ENCODE measurements around the gene RNF126. TPM values are rescaled to one million over a fixed set of nuclear protein-coding genes. Genes with fewer than 3 reads are reported as not detected.
"Not testable (repeated sequence)": the region's sequence is repeated elsewhere in the genome, so short reads cannot be mapped to it uniquely, and the experiment has no call there.

Gene RNF126
- total RNA-seq, result 10 to 100 TPM; 71.3 to 78.4 TPM

DNA sequence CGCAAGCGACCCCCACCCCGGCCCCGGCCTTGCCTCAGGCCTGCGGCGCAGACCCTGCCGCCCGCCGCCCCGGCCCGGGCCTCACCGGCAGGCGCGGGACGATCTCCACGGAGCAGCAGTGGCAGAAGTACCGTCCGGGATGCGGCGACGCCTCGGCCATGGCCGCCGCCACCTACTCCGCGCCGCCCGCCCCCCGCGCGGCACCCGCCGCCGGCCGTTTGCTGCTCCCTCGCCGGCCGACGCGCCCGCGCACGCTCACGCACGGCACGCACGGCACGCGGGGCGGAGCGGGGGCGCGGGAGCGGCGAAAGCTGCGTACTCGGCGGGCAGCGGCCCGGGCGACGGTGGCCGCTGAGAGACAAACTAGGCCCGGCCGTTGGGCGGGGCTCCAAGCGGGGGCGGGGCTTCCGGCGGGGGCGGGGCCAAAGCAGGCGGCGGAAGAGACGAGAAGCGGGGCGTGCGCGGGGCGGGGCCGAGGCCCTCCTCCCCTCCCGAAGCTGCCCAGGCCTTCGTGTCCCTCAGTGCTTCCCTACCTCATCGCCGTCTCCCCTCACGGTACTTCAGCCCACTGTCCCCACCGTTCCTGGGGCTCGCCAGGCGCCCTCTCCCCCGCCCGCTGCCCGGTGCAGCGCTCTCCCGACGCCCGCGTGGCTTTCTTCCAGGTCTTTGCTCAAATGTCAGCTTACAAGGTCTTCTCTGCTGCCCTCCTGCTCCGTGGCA is at the start of gene RNF126:
Gene RNF126, minus strand, starts transcription at position 253 of the 720 bp plus-strand sequence. Its CDS starts 93 bp downstream, at position 160.
- ATAC-seq, result peak; percentile 56
- H3K4me1 Mint-ChIP-seq (ENCODE audit: low read depth), result peaks cover 42% of the 10 kb centered on the region
- peak within 1 kb of the TSS; percentile 98 for H3K4me3 Mint-ChIP-seq

DNA sequence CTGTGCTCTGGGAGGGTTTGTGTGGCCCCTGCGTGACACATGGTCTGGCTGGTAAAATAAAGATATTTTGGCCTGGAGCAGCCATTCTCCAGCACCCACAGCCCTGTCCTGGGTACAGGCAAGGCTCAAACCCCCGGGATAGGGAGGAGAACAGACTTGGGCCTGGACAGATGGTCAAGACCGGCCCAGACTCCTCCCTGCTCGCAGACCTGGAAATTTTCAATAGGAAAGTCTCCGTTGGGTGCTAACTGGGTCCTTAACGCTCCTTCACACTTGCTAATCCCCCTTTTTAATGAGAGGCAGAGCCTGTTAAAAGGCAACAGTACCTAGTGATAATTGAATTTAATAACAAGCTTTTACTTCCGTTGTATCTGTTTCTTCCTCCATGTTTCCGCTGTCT is 48.2 kb upstream of the RNF126 start:
- CTCF ChIA-PET, result no interaction called here
- ATAC-seq (no peak), DNase-seq (no peak)
- POLR2A ChIA-PET, result no interaction called here
- Mint-ChIP-seq H3K4me1 (ENCODE audit: low read depth) (no peaks in the 10 kb centered on the region), H3K27ac (no peak overlapping the region), H3K4me3 (no peak overlapping the region), H3K27me3 (ENCODE audit: low read depth) (peaks cover 16% of the 10 kb centered on the region), H3K9me3 (ENCODE audit: insufficient read depth) (peaks cover 4% of the 10 kb centered on the region), H3K36me3 (ENCODE audit: low read depth) (no peaks in the 10 kb centered on the region)

More for the DNA sequence above, at the start of gene RNF126:
- Mint-ChIP-seq H3K36me3 (ENCODE audit: low read depth) (peaks cover 15% of the 10 kb centered on the region), H3K27me3 (ENCODE audit: low read depth) (peaks cover 2% of the 10 kb centered on the region), H3K9me3 (ENCODE audit: insufficient read depth) (no peaks in the 10 kb centered on the region), H3K27ac (peak within 1 kb of the TSS; percentile 97)
- peak; percentile 94 for DNase-seq
- ChIA-PET POLR2A (interaction anchor here (0.5 to 2.2 kb wide), 7 partner anchors 17 to 606 kb away, joined by 3 to 10 read pairs (median 3); partner anchors contain the start of genes CIRBP and POLRMT), CTCF (interaction anchor here (0.9 to 1.9 kb wide), 5 partner anchors 16 to 152 kb away, joined by 3 to 14 read pairs (median 3); no protein-coding TSS in a partner anchor)

DNA sequence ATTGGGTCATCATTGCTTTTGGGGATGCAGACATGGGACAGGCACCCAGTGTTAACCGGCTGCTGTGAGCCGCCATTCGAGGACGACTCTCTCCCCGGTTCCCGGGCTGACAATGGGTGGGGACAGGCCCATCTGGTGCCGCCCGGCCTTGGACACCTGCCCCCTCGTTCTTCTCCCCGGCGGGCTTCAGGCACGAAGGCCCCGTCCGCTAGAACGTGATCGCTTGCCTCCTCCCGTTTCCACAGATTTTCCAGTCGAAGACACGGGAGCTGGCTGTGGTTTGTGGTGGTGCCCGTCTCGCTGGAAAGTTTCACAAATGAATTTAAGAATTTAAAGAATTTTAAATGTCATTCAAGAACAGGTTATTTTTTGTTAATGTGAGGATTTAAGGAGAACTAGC is 47.8 kb upstream of the RNF126 start:
- ChIA-PET CTCF (no interaction called here), POLR2A (no interaction called here)
- Mint-ChIP-seq H3K9me3 (ENCODE audit: insufficient read depth) (peaks cover 4% of the 10 kb centered on the region), H3K36me3 (ENCODE audit: low read depth) (no peaks in the 10 kb centered on the region), H3K27ac (no peak overlapping the region), H3K4me1 (ENCODE audit: low read depth) (no peaks in the 10 kb centered on the region), H3K27me3 (ENCODE audit: low read depth) (peaks cover 16% of the 10 kb centered on the region), H3K4me3 (no peak overlapping the region)
- no peak for DNase-seq
- ATAC-seq, result no peak

DNA sequence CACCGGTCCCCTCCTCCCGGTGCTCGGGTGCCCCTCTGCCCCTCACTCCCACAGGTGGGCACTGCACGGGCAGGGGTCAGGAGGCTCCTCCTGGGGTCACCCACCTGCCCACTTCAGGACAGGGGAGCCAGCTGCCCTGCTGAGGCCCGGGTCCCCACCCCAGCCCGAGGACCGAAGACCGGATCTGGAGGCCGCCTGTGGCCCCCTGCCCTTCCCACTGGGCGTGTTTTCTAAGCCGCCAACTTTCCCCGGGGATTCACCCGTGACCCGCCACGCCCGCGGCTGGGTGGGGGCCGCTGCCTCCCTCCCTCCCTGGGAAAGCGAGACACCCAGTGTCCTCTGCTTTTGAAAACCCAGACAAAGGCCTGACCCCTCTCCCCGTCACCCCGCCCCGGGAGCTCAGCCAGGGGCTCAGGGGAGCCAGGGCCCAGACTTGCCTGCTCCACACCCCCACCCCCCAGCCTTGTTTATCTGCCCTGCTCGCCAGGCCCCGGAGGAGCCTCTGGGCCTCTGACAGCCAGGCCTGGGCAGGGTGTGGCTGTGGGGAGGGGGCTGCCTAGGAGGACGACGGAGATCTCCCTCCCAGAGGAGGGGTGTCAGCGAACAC is 47.1 kb upstream of the RNF126 start:
- ChIA-PET CTCF (no interaction called here), POLR2A (no interaction called here)
- Mint-ChIP-seq H3K9me3 (ENCODE audit: insufficient read depth) (no peaks in the 10 kb centered on the region), H3K4me1 (ENCODE audit: low read depth) (no peaks in the 10 kb centered on the region), H3K27me3 (ENCODE audit: low read depth) (peaks cover 17% of the 10 kb centered on the region), H3K4me3 (no peak overlapping the region), H3K36me3 (ENCODE audit: low read depth) (no peaks in the 10 kb centered on the region), H3K27ac (no peak overlapping the region)
- DNase-seq, result no peak
- ATAC-seq, result no peak

DNA sequence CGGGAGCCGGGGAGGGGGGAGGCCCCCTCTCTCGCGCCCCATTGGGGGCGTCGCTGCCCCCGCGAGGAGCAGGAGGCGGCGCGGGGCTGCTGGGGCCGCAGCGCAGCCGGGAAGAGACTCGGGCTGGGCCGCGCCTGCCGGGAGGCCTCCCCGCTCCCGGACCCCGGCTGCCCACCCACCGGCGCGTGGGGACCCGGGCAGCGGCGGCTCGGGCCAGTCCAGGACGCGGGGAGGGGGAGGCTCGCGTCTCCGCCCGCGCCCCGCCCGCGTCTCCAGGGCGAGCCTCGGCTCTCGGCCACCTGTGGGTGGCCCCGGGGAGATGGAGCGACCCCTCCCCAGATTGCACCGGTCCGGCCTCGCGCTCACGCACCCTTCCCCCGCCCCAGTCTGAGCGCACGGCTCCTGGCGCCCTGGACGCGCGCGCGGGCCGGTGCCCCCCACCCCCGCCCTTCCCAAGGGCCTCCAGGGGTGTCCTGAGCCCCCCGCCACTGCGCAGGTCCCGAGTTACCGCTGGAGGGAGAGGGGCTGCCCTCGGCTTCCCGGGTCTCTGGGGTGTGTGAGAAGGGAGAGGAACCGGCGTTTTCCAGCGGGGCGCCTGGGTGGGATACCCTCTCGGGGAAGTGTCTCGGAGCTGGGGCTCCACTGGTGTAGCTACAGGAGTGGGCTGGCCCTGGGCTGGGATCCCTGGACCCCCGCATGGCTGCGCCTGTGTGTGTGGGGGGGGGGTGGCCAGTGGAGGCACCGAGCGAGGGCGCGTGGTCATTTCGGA is 46.4 kb upstream of the RNF126 start:
- no peak overlapping the region for H3K4me3 Mint-ChIP-seq
- POLR2A ChIA-PET, result no interaction called here

DNA sequence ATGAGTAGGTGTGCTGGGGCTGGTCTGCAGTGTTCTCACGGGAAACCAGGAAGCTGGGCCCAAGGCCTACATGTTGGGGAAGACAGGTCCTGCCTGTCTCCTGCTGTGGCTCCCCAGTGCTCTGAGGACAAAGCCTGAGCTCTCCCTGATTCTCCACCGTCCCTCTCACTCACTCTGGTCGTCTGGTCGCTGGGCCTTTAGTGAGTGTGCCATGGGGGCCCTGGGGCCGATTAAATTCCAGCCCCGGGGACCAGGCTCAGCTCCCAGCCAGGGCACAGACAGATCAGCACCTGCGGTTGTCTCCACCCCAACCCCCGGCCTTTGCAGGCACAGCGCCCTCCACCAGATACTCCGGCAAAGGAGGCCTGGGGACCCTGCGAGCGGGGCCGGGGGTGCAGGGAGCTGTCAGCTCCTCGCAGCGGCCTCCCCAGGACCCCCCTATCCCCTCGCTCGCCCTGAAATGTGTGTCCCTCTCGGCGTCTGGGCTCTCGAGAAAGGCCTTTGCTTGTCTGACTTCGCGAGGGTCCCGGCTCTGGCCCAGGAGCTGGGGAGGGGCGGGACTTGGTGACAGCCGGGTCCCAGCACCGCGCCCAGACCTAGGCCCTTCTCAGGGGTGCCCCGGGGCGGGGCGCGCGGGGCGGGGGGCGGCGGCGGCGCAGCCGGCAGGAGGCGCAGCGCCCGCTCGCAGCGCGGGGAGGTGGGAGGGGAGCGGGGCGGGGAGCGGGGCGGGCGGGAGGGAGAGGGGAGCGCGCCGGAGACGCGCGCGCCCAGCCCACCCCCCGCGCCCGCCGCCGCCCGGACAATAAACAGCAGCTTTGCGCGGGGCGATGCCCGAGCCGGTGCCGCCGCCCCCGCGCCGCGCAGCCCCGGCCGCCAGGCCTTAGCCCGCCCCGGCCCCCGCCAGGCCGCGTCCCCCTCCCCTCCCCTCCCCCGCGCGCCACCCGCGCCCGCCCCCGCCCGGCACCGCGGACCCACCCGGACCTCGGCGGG is 45.4 kb upstream of the RNF126 start, which contains the start of gene PALM:
Gene PALM, plus strand, starts transcription at position 782 of the 990 bp plus-strand sequence. CDS start 212 bp downstream, outside the sequence.
- H3K27ac Mint-ChIP-seq, result no peak within 1 kb of the TSS
- no peak within 1 kb of the TSS for H3K4me3 Mint-ChIP-seq
- no peaks in the 10 kb centered on the region for H3K9me3 Mint-ChIP-seq (ENCODE audit: insufficient read depth)
- ChIA-PET POLR2A (no interaction called here), CTCF (interaction anchor here (0.8 kb wide), 1 partner anchor 26 kb away, joined by 3 read pairs; no protein-coding TSS in a partner anchor)
- H3K27me3 Mint-ChIP-seq (ENCODE audit: low read depth), result peaks cover 17% of the 10 kb centered on the region
- no peak for DNase-seq
- H3K4me1 Mint-ChIP-seq (ENCODE audit: low read depth), result peaks cover 6% of the 10 kb centered on the region
- ATAC-seq, result no peak
- H3K36me3 Mint-ChIP-seq (ENCODE audit: low read depth), result no peaks in the 10 kb centered on the region

More for the DNA sequence above, 46.4 kb upstream of the RNF126 start:
- CTCF ChIA-PET, result no interaction called here
- Mint-ChIP-seq H3K9me3 (ENCODE audit: insufficient read depth) (no peaks in the 10 kb centered on the region), H3K4me1 (ENCODE audit: low read depth) (no peaks in the 10 kb centered on the region), H3K27ac (no peak overlapping the region), H3K27me3 (ENCODE audit: low read depth) (peaks cover 17% of the 10 kb centered on the region), H3K36me3 (ENCODE audit: low read depth) (no peaks in the 10 kb centered on the region)
- DNase-seq (no peak), ATAC-seq (no peak)

DNA sequence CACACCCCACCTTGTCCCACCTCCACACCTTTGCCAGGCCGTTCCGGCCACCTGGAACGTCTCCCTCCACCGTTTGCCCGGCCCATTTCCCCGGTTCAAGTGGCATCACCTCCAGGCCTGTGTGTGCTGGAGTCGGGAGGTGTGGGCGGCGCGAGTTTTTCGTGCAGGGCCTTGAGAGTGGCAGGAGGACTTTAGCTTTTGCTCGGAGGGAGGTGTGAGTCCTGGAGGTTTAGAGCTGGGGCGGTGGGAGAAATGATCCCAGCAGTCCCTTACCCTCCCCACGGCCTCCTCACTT is 41.4 kb upstream of the RNF126 start:
- no peaks in the 10 kb centered on the region for H3K9me3 Mint-ChIP-seq (ENCODE audit: insufficient read depth)
- ATAC-seq, result no peak
- no peak overlapping the region for H3K27ac Mint-ChIP-seq
- DNase-seq, result no peak
- H3K4me1 Mint-ChIP-seq (ENCODE audit: low read depth), result peaks cover 11% of the 10 kb centered on the region
- no peaks in the 10 kb centered on the region for H3K36me3 Mint-ChIP-seq (ENCODE audit: low read depth)
- H3K27me3 Mint-ChIP-seq (ENCODE audit: low read depth), result peaks cover 18% of the 10 kb centered on the region
- ChIA-PET CTCF (interaction anchor here (1.9 kb wide), 1 partner anchor 24 kb away, joined by 6 read pairs; no protein-coding TSS in a partner anchor), POLR2A (no interaction called here)
- no peak overlapping the region for H3K4me3 Mint-ChIP-seq

DNA sequence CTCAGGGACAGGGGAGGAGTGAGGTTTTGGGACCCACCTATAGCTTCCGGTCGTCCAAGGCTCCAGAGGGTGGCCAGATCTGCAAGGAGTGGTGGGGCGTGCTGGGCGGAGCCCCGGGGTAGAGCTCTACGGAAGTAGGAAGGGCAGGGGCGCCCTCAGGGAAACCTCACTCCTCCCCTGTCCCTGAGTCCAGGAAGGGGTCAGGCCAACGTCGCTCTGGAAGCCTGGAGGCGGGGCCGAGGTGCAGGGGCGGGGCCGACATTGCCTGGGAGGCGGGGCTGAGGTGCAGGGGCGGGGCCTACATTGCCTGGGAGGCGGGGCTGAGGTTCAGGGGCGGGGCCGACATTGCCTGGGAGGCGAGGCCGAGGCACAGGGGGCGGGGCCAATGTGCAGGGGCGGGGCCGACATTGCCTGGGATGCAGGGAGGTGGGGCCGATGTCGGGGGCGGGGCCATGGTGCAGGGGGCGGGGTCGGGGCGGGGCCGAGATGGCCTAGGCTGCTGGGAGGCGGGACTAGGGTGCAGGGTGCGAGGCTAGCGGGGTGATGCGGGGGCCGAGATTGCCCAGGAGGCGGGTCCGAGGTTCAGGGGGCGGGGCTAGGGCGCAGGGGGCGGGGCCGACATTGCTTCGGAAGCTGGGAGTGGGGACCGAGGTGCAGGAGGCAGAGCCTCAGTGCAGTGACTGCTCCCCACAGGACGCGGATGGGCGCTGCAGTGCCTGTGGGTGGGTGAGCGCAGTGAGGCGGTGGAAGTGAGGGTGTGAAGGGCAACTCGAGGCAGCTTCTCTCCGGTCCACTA is 40.8 kb upstream of the RNF126 start:
- Mint-ChIP-seq H3K27me3 (ENCODE audit: low read depth) (peaks cover 18% of the 10 kb centered on the region), H3K36me3 (ENCODE audit: low read depth) (no peaks in the 10 kb centered on the region), H3K4me3 (peak overlapping the region; percentile 10), H3K4me1 (ENCODE audit: low read depth) (peaks cover 11% of the 10 kb centered on the region), H3K27ac (no peak overlapping the region), H3K9me3 (ENCODE audit: insufficient read depth) (no peaks in the 10 kb centered on the region)
- ChIA-PET POLR2A (interaction anchor here (0.7 kb wide), 1 partner anchor 38 kb away, joined by 3 read pairs; no protein-coding TSS in a partner anchor), CTCF (interaction anchor here (1.9 kb wide), 1 partner anchor 24 kb away, joined by 6 read pairs; no protein-coding TSS in a partner anchor)
- DNase-seq (peak; percentile 72), ATAC-seq (peak; percentile 87)

DNA sequence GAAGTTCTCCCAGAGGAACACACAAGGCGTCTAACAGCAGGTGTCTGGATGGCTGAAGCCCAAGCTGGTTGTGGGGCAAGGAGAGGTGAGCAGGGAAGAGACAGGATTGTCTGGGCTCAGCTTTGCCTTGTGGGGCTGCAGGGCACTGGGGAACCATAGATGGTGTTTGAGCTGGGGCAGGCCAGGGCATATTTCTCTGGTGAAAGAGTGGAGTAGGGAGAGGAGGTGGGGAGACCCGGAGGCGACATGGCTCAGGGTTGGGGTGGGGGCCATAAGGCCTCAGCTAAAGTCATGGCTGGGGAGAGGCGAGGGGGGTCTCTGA is 40.3 kb upstream of the RNF126 start:
- DNase-seq (no peak), ATAC-seq (peak; percentile 14)
- Mint-ChIP-seq H3K4me1 (ENCODE audit: low read depth) (peaks cover 11% of the 10 kb centered on the region), H3K27me3 (ENCODE audit: low read depth) (peaks cover 18% of the 10 kb centered on the region), H3K4me3 (peak overlapping the region; percentile 10), H3K36me3 (ENCODE audit: low read depth) (no peaks in the 10 kb centered on the region), H3K27ac (peak overlapping the region; percentile 61), H3K9me3 (ENCODE audit: insufficient read depth) (no peaks in the 10 kb centered on the region)
- ChIA-PET POLR2A (interaction anchor here (0.7 kb wide), 1 partner anchor 39 kb away, joined by 3 read pairs; no protein-coding TSS in a partner anchor), CTCF (interaction anchor here (1.9 kb wide), 1 partner anchor 23 kb away, joined by 6 read pairs; no protein-coding TSS in a partner anchor)

DNA sequence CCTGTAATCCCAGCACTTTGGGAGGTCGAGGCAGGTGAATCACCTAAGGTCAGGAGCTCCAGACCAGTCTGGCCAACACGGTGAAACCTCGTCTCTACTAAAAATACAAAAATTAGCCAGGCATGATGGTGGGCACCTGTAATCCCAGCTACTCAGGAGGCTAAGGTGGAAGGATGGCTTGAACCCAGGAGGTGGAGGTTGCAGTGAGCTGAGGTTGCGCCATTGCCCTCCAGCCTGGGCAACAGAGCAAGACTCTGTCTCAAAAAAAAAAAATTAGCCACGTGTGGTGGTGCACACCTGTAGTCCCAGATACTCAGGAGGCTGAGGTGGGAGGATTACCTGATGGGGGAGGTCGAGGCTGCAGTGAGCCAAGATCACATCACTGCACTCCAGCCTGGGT is 39.8 kb upstream of the RNF126 start:
- peaks cover 14% of the 10 kb centered on the region for H3K27me3 Mint-ChIP-seq (ENCODE audit: low read depth)
- POLR2A ChIA-PET, result not testable (repeated sequence)

More for the DNA sequence above, 39.8 kb upstream of the RNF126 start:
- H3K9me3 Mint-ChIP-seq (ENCODE audit: insufficient read depth); H3K4me3 Mint-ChIP-seq; ATAC-seq; H3K36me3 Mint-ChIP-seq (ENCODE audit: low read depth); DNase-seq: not testable (repeated sequence)
- Mint-ChIP-seq H3K27ac (peak overlapping the region; percentile 61), H3K4me1 (ENCODE audit: low read depth) (peaks cover 11% of the 10 kb centered on the region)
- CTCF ChIA-PET, result interaction anchor here (1.9 kb wide), 1 partner anchor 23 kb away, joined by 6 read pairs; no protein-coding TSS in a partner anchor

Data from activated CD8-positive, alpha-beta T cell treated with anti-CD3 and anti-CD28 coated beads, Interleukin-2, amount 10 ng/mL, durations not matched to agents 7 days and 5 days (primary cell).